NCI-H2227 (cell line): ENCODE results near the gene SYT7.

ENCODE experiments used
- DNase-seq: peaks from one replicate; lab custom pipeline; 2025; ENCODE audit not compliant: unreplicated experiment; lab: John Stamatoyannopoulos, UW

SYT7 gene

GRCh38 chr11:61518032-61518795, 62.7 kb downstream of the SYT7 start:
- no peak for DNase-seq

- DNase-seq = peak; percentile 68
Observed at GRCh38 chr11:61516675-61517572, 64.0 kb downstream of the SYT7 start.

- no peak for DNase-seq
Observed at GRCh38 chr11:61516191-61516590, 64.7 kb downstream of the SYT7 start.

GRCh38 chr11:61515686-61516085, 65.2 kb downstream of the SYT7 start:
- no peak for DNase-seq

GRCh38 chr11:61514050-61514917, 66.6 kb downstream of the SYT7 start:
- DNase-seq = no peak

GRCh38 chr11:61513143-61513765, 67.6 kb downstream of the SYT7 start:
- DNase-seq = no peak

GRCh38 chr11:61512435-61512834, 68.4 kb downstream of the SYT7 start:
- no peak for DNase-seq

- DNase-seq = no peak
Observed at GRCh38 chr11:61511383-61511782, 69.5 kb downstream of the SYT7 start.

- DNase-seq = no peak
Observed at GRCh38 chr11:61510974-61511373, 69.9 kb downstream of the SYT7 start.

GRCh38 chr11:61510166-61510919, 70.5 kb downstream of the SYT7 start:
- no peak for DNase-seq

GRCh38 chr11:61509043-61510029, 71.5 kb downstream of the SYT7 start:
- peak; percentile 96 for DNase-seq

- DNase-seq = peak; percentile 93
Observed at GRCh38 chr11:61507962-61508861, 72.7 kb downstream of the SYT7 start, which contains the start of gene LRRC10B. LRRC10B (plus strand) TSS chr11:61508749; CDS start chr11:61508999, 250 bp downstream.

- DNase-seq = no peak
Observed at GRCh38 chr11:61507012-61507768, 73.7 kb downstream of the SYT7 start.

- DNase-seq = no peak
Observed at GRCh38 chr11:61505640-61506155, 75.2 kb downstream of the SYT7 start.

GRCh38 chr11:61505106-61505505, 75.8 kb downstream of the SYT7 start:
- DNase-seq = no peak

GRCh38 chr11:61503135-61503770, 77.6 kb downstream of the SYT7 start:
- no peak for DNase-seq
